Endodermal cell (in vitro differentiated cells): ENCODE measurements around the gene OPCML. TPM values are rescaled to one million over a fixed set of nuclear protein-coding genes. Genes with fewer than 3 reads are reported as not detected.

Source experiments
- DNase-seq: peaks from one replicate; pipeline ENCODE4 v3.0.0-alpha.2; 2017
- H3K27ac ChIP-seq: 2 replicates; pipeline ENCODE4 v1.5.1; 2013; ENCODE audit warnings: mild to moderate bottlenecking, low read depth, low read length, moderate library complexity
- H3K27me3 ChIP-seq: 2 replicates; pipeline ENCODE4 v1.6.1; 2013; ENCODE audit warnings: mild to moderate bottlenecking, low read length, moderate library complexity; ENCODE audit not compliant: insufficient read depth, control insufficient read depth, poor library complexity, severe bottlenecking
- H3K36me3 ChIP-seq: 2 replicates; pipeline ENCODE4 v1.7.0; 2013; ENCODE audit warnings: mild to moderate bottlenecking, low read length, moderate library complexity; ENCODE audit not compliant: control insufficient read depth, insufficient read depth
- H3K4me1 ChIP-seq: one replicate; pipeline ENCODE4 v1.7.0; 2013; ENCODE audit warnings: low read length; ENCODE audit not compliant: control insufficient read depth, insufficient read depth
- H3K4me3 ChIP-seq: 2 replicates; pipeline ENCODE4 v1.5.1; 2013; ENCODE audit warnings: mild to moderate bottlenecking, low read length, moderate library complexity
- H3K9ac ChIP-seq: 2 replicates; pipeline ENCODE4 v1.6.1; 2013; ENCODE audit warnings: mild to moderate bottlenecking, low read length, moderate library complexity; ENCODE audit not compliant: poor library complexity, severe bottlenecking; ENCODE audit errors: extremely low read depth
- H3K9me3 ChIP-seq: 2 replicates; pipeline ENCODE4 v1.6.1; 2013; ENCODE audit warnings: mild to moderate bottlenecking, low read length, moderate library complexity; ENCODE audit not compliant: control insufficient read depth
- H3K27ac Mint-ChIP-seq: 2 replicates; pipeline ENCODE4 v1.8.0; 2020; ENCODE audit warnings: mixed read lengths
- H3K27me3 Mint-ChIP-seq: 2 replicates; pipeline ENCODE4 v1.8.0; 2021; ENCODE audit warnings: mild to moderate bottlenecking, mixed read lengths; ENCODE audit not compliant: insufficient read depth
- H3K36me3 Mint-ChIP-seq: 2 replicates; pipeline ENCODE4 v1.8.0; 2020; ENCODE audit warnings: low read depth, mixed read lengths
- H3K4me1 Mint-ChIP-seq: 2 replicates; pipeline ENCODE4 v1.8.0; 2020; ENCODE audit warnings: mixed read lengths
- H3K4me3 Mint-ChIP-seq: 2 replicates; pipeline ENCODE4 v1.8.0; 2020; ENCODE audit warnings: mild to moderate bottlenecking, moderate library complexity, mixed read lengths
- H3K9me3 Mint-ChIP-seq: 2 replicates; pipeline ENCODE4 v1.8.0; 2020; ENCODE audit warnings: mild to moderate bottlenecking, mixed read lengths
- CTCF ChIP-seq: fragments of 200-600 bp; sonication (generic); conservative IDR thresholded peaks from 2 replicates; pipeline ENCODE4 v1.5.0; 2021; ENCODE audit warnings: antibody characterized with exemption, mild to moderate bottlenecking
- WGBS, 2 experiments: methylation state at CpG; one replicate each; pipeline versions ENCODE4 v1.1.5 to v1.1.7; 2013; ENCODE audit warnings: missing lambda C conversion rate in 2 of 2, mixed read lengths in 1 of 2; ENCODE audit not compliant: insufficient coverage in 1 of 2, insufficient read length in 1 of 2; 5-methylcytosine and 5-hydroxymethylcytosine counted together
- total RNA-seq, 2 donors: library from RNA; stranded (reverse); fragmentation: NEBNext Ultra II Directional in 1 of 2; extraction: Animal tissue kit (Norgen Biotek cat#: 25700) in 1 of 2; gene quantifications; 2 replicates in 1 of 2; 3 replicates in 1 of 2; pipeline ENCODE4 v1.2.1, GENCODE V29; 2021

The OPCML gene
- total RNA-seq, 2 donors from 2014 or later = 0.49 to 0.86 TPM

GRCh38 chr11:133156986-133157745 lies 375.1 kb downstream of the OPCML start:
- Mint-ChIP-seq H3K4me3 (no peak overlapping the region), H3K4me1 (peaks cover 2% of the 10 kb centered on the region), H3K27me3 (peaks cover 25% of the 10 kb centered on the region), H3K9me3 (no peaks in the 10 kb centered on the region), H3K27ac (no peak overlapping the region), H3K36me3 (no peaks in the 10 kb centered on the region)
- Histone ChIP-seq H3K4me1 (no peaks in the 10 kb centered on the region), H3K4me3 (no peak overlapping the region), H3K27ac (no peak overlapping the region), H3K27me3 (no peaks in the 10 kb centered on the region), H3K36me3 (no peaks in the 10 kb centered on the region), H3K9me3 (no peaks in the 10 kb centered on the region), H3K9ac (no peak overlapping the region)
- WGBS, 2 experiments = 74 to 83% methylated on average over 15 to 17 of the region's 17 CpGs
- TF ChIP-seq CTCF = peak; percentile 83
- DNase-seq = peak; percentile 82

- Mint-ChIP-seq H3K9me3 (no peaks in the 10 kb centered on the region), H3K36me3 (no peaks in the 10 kb centered on the region), H3K27me3 (peaks cover 27% of the 10 kb centered on the region), H3K4me3 (no peak overlapping the region), H3K4me1 (peaks cover 4% of the 10 kb centered on the region), H3K27ac (no peak overlapping the region)
- no peak for DNase-seq
- no peak overlapping the region for H3K9ac ChIP-seq
- no peak for TF ChIP-seq CTCF
- WGBS, 2 experiments = 93 to 94% methylated on average over 4 of the region's 4 CpGs
- H3K4me1 ChIP-seq = no peaks in the 10 kb centered on the region
- no peaks in the 10 kb centered on the region for H3K9me3 ChIP-seq
- no peak overlapping the region for H3K4me3 ChIP-seq
- H3K36me3 ChIP-seq = no peaks in the 10 kb centered on the region
- H3K27me3 ChIP-seq = no peaks in the 10 kb centered on the region
- no peak overlapping the region for H3K27ac ChIP-seq
These were observed 377.5 kb downstream of the OPCML start for GRCh38 chr11:133154781-133155180.

- H3K27ac ChIP-seq = no peak overlapping the region
- no peaks in the 10 kb centered on the region for H3K9me3 Mint-ChIP-seq
- H3K27me3 Mint-ChIP-seq = peaks cover 27% of the 10 kb centered on the region
- no peaks in the 10 kb centered on the region for H3K27me3 ChIP-seq
- H3K27ac Mint-ChIP-seq = no peak overlapping the region
- no peak for DNase-seq
- 87 to 96% methylated on average over 5 to 8 of the region's 8 CpGs for WGBS, 2 experiments
- no peaks in the 10 kb centered on the region for H3K4me1 ChIP-seq
- H3K36me3 Mint-ChIP-seq = no peaks in the 10 kb centered on the region
- no peaks in the 10 kb centered on the region for H3K36me3 ChIP-seq
- no peak overlapping the region for H3K9ac ChIP-seq
- TF ChIP-seq CTCF = no peak
- H3K4me1 Mint-ChIP-seq = peaks cover 4% of the 10 kb centered on the region
- no peak overlapping the region for H3K4me3 ChIP-seq
- H3K9me3 ChIP-seq = no peaks in the 10 kb centered on the region
- no peak overlapping the region for H3K4me3 Mint-ChIP-seq
These were observed 378.2 kb downstream of the OPCML start for GRCh38 chr11:133154076-133154475.
